Natural killer cell (primary cell): ENCODE results near the gene ONECUT1. TPM values are rescaled to one million over a fixed set of nuclear protein-coding genes. Genes with fewer than 3 reads are reported as not detected.

Experiments used
- ATAC-seq, 3 donors: fragments of 150-1000 bp in 2 of 3; fragments of 200-7000 bp in 1 of 3; cut with Tn5 transposase; 1 replicate in 1 of 3; 2 replicates in 2 of 3; pipeline ENCODE4 v1.10.0; 2021; ENCODE audit warnings: mild to moderate bottlenecking in 2 of 3, moderate library complexity in 2 of 3
- DNase-seq, 2 donors: peaks; one replicate each; pipeline versions ENCODE4 v3.0.0 to v3.0.0-alpha.2; 2013 to 2021; ENCODE audit warnings: mixed read lengths in 1 of 2
- H3K27ac ChIP-seq: one replicate; pipeline ENCODE4 v1.5.1; 2013; ENCODE audit warnings: mild to moderate bottlenecking, low read length
- H3K27me3 ChIP-seq: one replicate; pipeline ENCODE4 v1.6.1; 2013; ENCODE audit warnings: low read length; ENCODE audit not compliant: control insufficient read depth, insufficient read depth
- H3K36me3 ChIP-seq: one replicate; pipeline ENCODE4 v1.6.1; 2013; ENCODE audit warnings: low read length; ENCODE audit not compliant: control insufficient read depth, insufficient read depth
- H3K4me1 ChIP-seq: one replicate; pipeline ENCODE4 v1.6.1; 2013; ENCODE audit warnings: low read length; ENCODE audit not compliant: control insufficient read depth, insufficient read depth
- H3K4me3 ChIP-seq: one replicate; pipeline ENCODE4 v1.5.1; 2013; ENCODE audit warnings: low read length
- H3K9me3 ChIP-seq: one replicate; pipeline ENCODE4 v1.6.1; 2013; ENCODE audit warnings: low read length; ENCODE audit not compliant: control insufficient read depth, insufficient read depth
- H3K27ac Mint-ChIP-seq, 2 donors: one replicate each; pipeline ENCODE4 v1.8.0; 2022; ENCODE audit warnings: mild to moderate bottlenecking in 2 of 2, mixed read lengths in 2 of 2, moderate library complexity in 1 of 2
- H3K27me3 Mint-ChIP-seq, 2 donors: one replicate each; pipeline ENCODE4 v1.8.0; 2022; ENCODE audit warnings: low read depth in 2 of 2, mixed read lengths in 2 of 2
- H3K36me3 Mint-ChIP-seq: one replicate; pipeline ENCODE4 v1.8.0; 2022; ENCODE audit warnings: mixed read lengths
- H3K4me1 Mint-ChIP-seq, 2 donors: one replicate each; pipeline ENCODE4 v1.8.0; 2022; ENCODE audit warnings: mixed read lengths in 2 of 2
- H3K4me3 Mint-ChIP-seq: one replicate; pipeline ENCODE4 v1.8.0; 2022; ENCODE audit warnings: mild to moderate bottlenecking, moderate library complexity, mixed read lengths
- H3K9me3 Mint-ChIP-seq, 2 donors: one replicate each; pipeline ENCODE4 v1.8.0; 2022; ENCODE audit warnings: mixed read lengths in 2 of 2
- WGBS: methylation state at CpG from one replicate; pipeline ENCODE4 v1.1.7; 2013; ENCODE audit warnings: missing lambda C conversion rate; ENCODE audit not compliant: insufficient coverage; 5-methylcytosine and 5-hydroxymethylcytosine counted together
- intact Hi-C: fragments of 100-400 bp; cut with micrococcal nuclease; formaldehyde crosslinking; loops from one replicate; pipeline ENCODE4 v1.14.2; 2022
- total RNA-seq, 4 donors: library from RNA; stranded (reverse); fragments of 120-200 nt in 1 of 4; gene quantifications; one replicate each; pipeline versions ENCODE4 v1.2.3 to v1.2.4, GENCODE V29; 2013 to 2022
- TF ChIP-seq, protein P1 (sequence below): fragments of 200-600 bp; IDR thresholded peaks from one replicate; pipeline ENCODE4 v1.8.0; 2022; ENCODE audit warnings: antibody characterized with exemption

Gene ONECUT1
- total RNA-seq, 3 donors from 2014 or later (not counting 1 experiment from before 2014, with no cell fraction given): not detected

DNA sequence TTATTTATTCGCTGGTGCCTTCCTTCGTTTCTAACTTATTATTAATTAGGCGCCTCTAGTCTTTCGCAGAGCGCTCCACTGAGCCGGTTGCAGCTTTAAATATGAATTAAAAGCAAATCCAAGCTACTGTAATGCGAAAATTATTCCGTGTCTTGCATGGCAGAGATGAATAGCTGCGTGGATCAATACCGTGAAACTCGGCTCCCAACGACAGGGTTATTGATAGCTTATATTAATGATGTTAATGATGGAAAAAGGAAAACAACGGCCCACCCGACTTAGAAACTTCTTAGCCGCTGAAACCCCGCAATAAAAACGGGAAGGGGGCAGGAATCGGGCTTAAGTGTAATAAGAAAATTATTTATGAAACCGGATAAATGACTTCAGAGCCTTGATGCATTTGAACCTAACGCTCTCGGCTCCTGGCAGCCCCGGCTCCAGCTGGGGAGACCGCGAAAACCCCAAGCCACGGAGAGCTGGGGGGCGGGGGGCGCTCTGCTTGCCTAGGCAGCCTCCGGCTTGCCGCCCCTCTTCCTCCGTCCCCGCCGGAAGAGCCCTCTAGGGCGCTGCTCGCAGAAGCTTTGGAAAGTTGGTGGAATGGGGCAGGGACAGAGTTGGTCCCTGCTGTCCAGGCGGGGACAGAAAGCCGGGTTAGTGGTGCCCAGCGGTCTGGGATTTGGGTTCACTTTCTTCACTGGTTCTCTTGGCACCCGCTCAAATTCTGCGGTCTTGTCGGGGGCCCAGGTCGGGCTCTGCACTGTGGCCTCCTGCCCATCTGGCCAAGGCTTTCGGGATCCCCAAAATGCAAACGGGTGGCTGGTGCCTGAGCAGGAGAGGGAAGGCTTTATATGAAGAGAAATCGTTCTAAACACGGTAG is 7.7 kb upstream of the ONECUT1 start:
- no peaks in the 10 kb centered on the region for H3K9me3 ChIP-seq
- intact Hi-C loops: no loop called here
- TF ChIP-seq, protein P1, sequence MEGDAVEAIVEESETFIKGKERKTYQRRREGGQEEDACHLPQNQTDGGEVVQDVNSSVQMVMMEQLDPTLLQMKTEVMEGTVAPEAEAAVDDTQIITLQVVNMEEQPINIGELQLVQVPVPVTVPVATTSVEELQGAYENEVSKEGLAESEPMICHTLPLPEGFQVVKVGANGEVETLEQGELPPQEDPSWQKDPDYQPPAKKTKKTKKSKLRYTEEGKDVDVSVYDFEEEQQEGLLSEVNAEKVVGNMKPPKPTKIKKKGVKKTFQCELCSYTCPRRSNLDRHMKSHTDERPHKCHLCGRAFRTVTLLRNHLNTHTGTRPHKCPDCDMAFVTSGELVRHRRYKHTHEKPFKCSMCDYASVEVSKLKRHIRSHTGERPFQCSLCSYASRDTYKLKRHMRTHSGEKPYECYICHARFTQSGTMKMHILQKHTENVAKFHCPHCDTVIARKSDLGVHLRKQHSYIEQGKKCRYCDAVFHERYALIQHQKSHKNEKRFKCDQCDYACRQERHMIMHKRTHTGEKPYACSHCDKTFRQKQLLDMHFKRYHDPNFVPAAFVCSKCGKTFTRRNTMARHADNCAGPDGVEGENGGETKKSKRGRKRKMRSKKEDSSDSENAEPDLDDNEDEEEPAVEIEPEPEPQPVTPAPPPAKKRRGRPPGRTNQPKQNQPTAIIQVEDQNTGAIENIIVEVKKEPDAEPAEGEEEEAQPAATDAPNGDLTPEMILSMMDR: no peak
- H3K4me1 ChIP-seq: peaks cover 19% of the 10 kb centered on the region
- H3K27me3 ChIP-seq: peaks cover 70% of the 10 kb centered on the region
- Mint-ChIP-seq H3K27me3 (peaks cover 80 to 95% of the 10 kb centered on the region in 2 donors), H3K9me3 (no peaks in the 10 kb centered on the region), H3K4me3 (no peak overlapping the region), H3K27ac (no peak overlapping the region), H3K36me3 (no peaks in the 10 kb centered on the region), H3K4me1 (peaks cover 4 to 8% of the 10 kb centered on the region in 2 donors)
- 5% methylated on average over 45 of the region's 45 CpGs for WGBS
- H3K27ac ChIP-seq: no peak overlapping the region
- H3K36me3 ChIP-seq: no peaks in the 10 kb centered on the region
- DNase-seq (peak in 1 of 2 donors; percentile 11), ATAC-seq (no peak)
- H3K4me3 ChIP-seq: no peak overlapping the region

DNA sequence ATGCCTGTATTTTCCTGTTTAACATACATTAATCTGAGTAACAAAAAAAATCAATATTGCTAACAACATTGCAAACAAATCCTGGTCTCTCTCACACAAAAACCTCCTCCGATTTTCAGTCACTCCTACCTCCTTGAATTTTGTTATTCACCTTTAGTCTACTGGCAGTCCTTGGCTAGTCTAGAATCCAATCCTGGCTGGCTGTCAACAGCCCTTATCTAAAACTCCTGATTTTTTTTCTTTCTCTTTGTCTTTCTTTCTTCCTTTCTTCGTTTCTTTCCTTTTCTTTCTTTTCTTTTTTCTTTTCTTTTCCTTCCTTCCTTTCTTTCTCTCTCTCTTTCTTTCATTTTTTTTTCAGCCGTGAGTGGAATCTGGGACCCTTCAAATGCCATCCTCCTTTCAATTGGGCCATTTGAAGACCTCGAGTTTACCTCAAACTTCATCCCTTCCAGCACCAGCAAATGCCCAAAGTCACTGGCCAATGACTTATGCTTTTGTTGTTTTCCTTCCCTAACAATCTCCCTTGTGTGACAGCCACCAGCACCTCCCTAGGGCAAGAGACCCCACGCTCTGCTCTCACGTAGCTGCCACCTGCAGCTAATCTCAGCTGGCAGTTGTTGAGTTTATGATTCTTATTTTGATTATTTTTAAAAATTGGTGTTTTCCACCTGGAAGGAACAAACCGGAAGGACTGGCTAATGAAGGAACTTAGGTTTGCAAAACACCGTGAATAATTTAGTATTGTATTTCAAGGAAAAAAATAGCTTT is 6.8 kb upstream of the ONECUT1 start:
- TF ChIP-seq, protein P1: no peak
- no peak for ATAC-seq
- peak in 1 of 2 donors; percentile 4 for DNase-seq
- H3K4me1 Mint-ChIP-seq: peaks cover 4 to 8% of the 10 kb centered on the region in 2 donors
- Histone ChIP-seq H3K27me3 (peaks cover 66% of the 10 kb centered on the region), H3K27ac (no peak overlapping the region), H3K4me3 (no peak overlapping the region), H3K36me3 (no peaks in the 10 kb centered on the region), H3K4me1 (peaks cover 19% of the 10 kb centered on the region), H3K9me3 (no peaks in the 10 kb centered on the region)
- H3K27me3 Mint-ChIP-seq: peaks cover 78 to 95% of the 10 kb centered on the region in 2 donors
- WGBS: 9% methylated on average over 7 of the region's 8 CpGs
- H3K4me3 Mint-ChIP-seq: no peak overlapping the region
- H3K27ac Mint-ChIP-seq: no peak overlapping the region
- intact Hi-C loops: no loop called here
- no peaks in the 10 kb centered on the region for H3K9me3 Mint-ChIP-seq
- H3K36me3 Mint-ChIP-seq: no peaks in the 10 kb centered on the region

DNA sequence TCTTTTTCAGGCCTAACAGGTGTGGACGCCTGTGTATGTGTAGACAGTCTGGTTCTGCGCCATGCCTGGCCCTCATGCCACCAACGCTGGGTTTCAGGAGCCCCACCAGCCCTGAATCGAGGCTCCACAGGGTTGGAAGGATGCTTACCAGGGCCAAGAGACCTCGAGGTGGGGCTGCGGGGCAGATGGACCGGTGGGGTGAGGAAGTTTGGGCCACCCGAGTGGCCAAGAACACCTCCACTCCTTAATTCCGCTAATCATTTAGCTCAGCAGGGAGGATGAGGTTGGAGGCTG is 6.0 kb upstream of the ONECUT1 start:
- H3K27ac Mint-ChIP-seq: no peak overlapping the region
- peaks cover 78 to 90% of the 10 kb centered on the region in 2 donors for H3K27me3 Mint-ChIP-seq
- no peak for DNase-seq
- intact Hi-C loops: no loop called here
- no peak overlapping the region for H3K4me3 ChIP-seq
- H3K9me3 ChIP-seq: no peaks in the 10 kb centered on the region
- H3K27me3 ChIP-seq: peaks cover 65% of the 10 kb centered on the region
- H3K36me3 Mint-ChIP-seq: no peaks in the 10 kb centered on the region
- WGBS: 12% methylated on average over 6 of the region's 9 CpGs
- no peak for ATAC-seq
- H3K36me3 ChIP-seq: no peaks in the 10 kb centered on the region
- H3K4me1 ChIP-seq: peaks cover 21% of the 10 kb centered on the region
- no peak overlapping the region for H3K4me3 Mint-ChIP-seq
- TF ChIP-seq, protein P1: no peak
- peaks cover 4 to 8% of the 10 kb centered on the region in 2 donors for H3K4me1 Mint-ChIP-seq
- H3K9me3 Mint-ChIP-seq: no peaks in the 10 kb centered on the region
- no peak overlapping the region for H3K27ac ChIP-seq
